ENCODE data around the gene TMEM80. TPM values are rescaled to one million over a fixed set of nuclear protein-coding genes. Genes with fewer than 3 reads are reported as not detected.

TMEM80 gene
- total and polyA plus RNA-seq, 9 of the 15 experiments (the other 6 are each of a cell fraction or from before 2014, with no cell fraction given): 5.1 to 30.1 (median 12.4) TPM

- Histone ChIP-seq H2AFZ (ENCODE audit: low read depth, low read length) (no peak overlapping the region), H3K9me1 (ENCODE audit: control insufficient read depth, insufficient read depth, low read length) (no peaks in the 10 kb centered on the region), H3K4me3 (no peak overlapping the region), H3K36me3 (ENCODE audit: control insufficient read depth, insufficient read depth, low read length) (peaks cover 82% of the 10 kb centered on the region), H3K9me3 (replicated peaks; ENCODE audit: control insufficient read depth, insufficient read depth, low read depth, low read length) (no peaks in the 10 kb centered on the region), H4K20me1 (replicated peaks; ENCODE audit: control insufficient read depth, insufficient read depth, low read length) (no peaks in the 10 kb centered on the region), H3K27ac (ENCODE audit: extremely low read depth, low read depth, low read length) (no peak overlapping the region), H3K4me1 (replicated peaks in 1 of 2; ENCODE audit: control insufficient read depth in 2 of 2, insufficient read depth in 2 of 2, low read length in 2 of 2) (peaks cover 0 to 5% of the 10 kb centered on the region in 2 experiments; a peak in 1 of 5 replicates), H3K9ac (ENCODE audit: insufficient read depth in 1 of 2, low read depth in 2 of 2, low read length in 2 of 2) (no peak overlapping the region), H3K4me2 (ENCODE audit: insufficient read depth, low read length) (no peak overlapping the region), H3K27me3 (ENCODE audit: control insufficient read depth in 2 of 2, insufficient read depth in 2 of 2, low read length in 2 of 2) (no peaks in the 10 kb centered on the region), H3K79me2 (ENCODE audit: control insufficient read depth, insufficient read depth, low read length) (no peaks in the 10 kb centered on the region)
- ChIA-PET CTCF (ENCODE audit: low intra/inter-chr PET ratio) (no interaction called here), POLR2A (interaction anchor here (0.9 kb wide), 1 partner anchor 15 kb away, joined by 5 read pairs; no protein-coding TSS in a partner anchor)
- in situ Hi-C loops (cut with MboI) (no loop called here), intact Hi-C loops (cut with micrococcal nuclease) (no loop called here)
- peak; percentile 75 for TF ChIP-seq ZBTB40 (IDR thresholded peaks at IDR 0.05)
- TF ChIP-seq ZBTB40 (CRISPR knock-in tag; IDR thresholded peaks at IDR 0.05): no peak
- no peak for TF ChIP-seq MAX (CRISPR knock-in tag; IDR thresholded peaks at IDR 0.05)
- TF ChIP-seq MLLT1 (IDR thresholded peaks at IDR 0.05): no peak
- WGBS (ENCODE audit: insufficient coverage, low coverage, missing lambda C conversion rate): 95% methylated on average over 3 of the region's 3 CpGs
- FAIRE-seq (no peak), DNase-seq (ENCODE audit: extremely low read depth in 1 of 4, low spot score in 3 of 4) (no peak), ATAC-seq (no peak)
- BruUV-seq (replicated peaks): no TSS peak
Observed at GRCh38 chr11:678297-678696, 17.3 kb upstream of the TMEM80 start.
